GM19438 (cell line): ENCODE data around the gene KSR2.

Experiments
- ATAC-seq: cut with Tn5 transposase; IDR thresholded peaks from one replicate; pipeline ENCODE4 v1.9.1; 2021; ENCODE audit warnings: low read depth; ENCODE audit not compliant: unreplicated experiment

Gene KSR2

DNA sequence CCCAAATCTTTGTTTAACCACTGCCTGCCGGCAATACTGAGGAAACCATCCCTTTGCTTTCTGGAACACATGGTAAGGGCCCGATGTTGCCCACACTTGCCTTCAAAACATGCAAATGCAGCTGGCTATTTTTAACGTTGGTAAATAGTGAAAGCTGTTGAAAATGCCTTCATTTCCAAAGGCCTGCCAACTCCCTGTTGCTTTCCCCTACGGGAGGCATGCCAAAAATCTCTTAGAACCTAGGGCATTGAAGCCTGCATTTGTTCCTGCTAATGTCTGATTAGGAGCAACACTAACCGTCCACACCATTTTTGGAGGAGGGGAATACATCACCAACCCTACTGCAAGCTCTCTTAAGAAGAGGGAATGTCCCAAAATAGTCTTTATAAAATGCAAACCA lies 454.8 kb downstream of the KSR2 start:
- no peak for ATAC-seq

DNA sequence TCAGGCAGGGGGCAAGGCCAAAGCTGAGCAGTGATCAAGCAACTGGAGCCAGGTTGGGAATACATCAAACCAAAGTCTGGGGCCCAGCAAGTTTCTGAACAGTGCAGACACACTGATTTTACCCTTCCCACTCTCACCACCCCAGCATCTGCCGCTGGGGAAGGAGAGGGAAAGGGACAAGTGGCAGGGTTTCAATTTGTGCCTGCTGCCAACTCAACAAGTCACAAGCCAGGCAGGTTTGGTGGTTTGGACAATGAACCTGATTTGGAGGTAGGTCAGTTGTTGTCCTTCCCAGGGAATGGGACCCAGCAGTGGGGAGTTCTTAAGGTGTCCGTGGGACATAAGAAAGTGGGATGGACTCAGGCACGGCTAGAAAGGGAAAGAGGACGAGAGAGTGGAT lies 455.4 kb downstream of the KSR2 start:
- no peak for ATAC-seq

GRCh38 chr12:117508468-117508867 lies 460.3 kb downstream of the KSR2 start:
- no peak for ATAC-seq

DNA sequence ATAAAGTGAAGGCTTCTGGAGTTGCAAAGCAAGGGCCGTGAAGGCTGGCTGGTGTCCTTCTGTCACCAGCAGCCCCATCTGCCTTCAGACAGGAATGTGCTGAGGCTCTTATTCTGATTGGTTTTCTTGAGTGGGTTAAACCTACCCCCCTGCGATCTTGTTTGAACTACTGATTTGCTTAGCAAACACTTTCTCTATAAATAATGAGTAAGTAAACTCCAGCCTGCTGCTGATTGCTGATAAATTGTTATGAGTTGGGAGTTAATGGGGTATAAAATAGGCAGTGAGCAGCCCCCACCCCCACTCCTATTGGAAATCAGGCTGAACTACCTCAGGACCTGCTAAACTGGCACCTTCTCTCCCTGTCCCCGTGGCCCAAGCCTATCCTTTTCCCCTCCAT lies 461.2 kb downstream of the KSR2 start:
- ATAC-seq, result no peak

DNA sequence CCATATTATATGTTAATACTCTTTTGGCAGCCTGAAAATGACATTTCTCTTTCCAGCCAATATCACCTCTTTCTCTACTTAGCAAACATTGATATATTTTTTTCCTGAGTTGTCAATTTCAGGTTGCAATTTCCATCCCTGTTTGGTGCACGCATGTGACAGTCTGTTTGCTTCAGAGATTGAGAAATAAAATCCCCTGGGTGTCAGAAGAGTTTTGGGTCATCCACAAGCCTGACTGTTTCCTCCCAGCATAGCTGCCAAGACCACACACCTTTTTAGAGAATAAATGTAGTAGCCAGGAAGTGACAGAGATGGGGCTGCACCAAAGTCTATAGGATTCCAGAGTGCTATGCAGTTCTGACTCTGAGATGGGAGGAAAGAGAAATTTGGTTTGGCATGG lies 462.5 kb downstream of the KSR2 start:
- no peak for ATAC-seq

DNA sequence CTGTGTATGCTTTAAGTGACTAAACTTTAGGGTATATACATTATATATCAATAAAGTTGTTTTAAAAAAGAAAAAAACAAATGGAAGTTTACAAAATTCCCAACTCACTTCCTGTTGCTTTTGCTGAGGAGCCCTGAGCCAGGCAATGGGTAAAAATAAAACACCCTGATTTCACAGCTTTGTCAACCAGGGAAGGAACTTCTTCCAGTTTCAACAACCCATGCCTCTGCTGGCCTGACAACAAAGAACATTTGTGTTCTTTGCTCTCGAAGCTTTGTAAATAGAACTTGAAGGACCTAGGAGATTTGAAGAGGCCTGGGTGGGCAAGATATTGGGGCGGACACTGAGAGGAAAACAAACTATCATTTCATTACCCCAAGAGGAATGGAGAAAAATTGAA lies 466.2 kb downstream of the KSR2 start:
- no peak for ATAC-seq

GRCh38 chr12:117502233-117502632 lies 466.6 kb downstream of the KSR2 start:
- ATAC-seq, result no peak

DNA sequence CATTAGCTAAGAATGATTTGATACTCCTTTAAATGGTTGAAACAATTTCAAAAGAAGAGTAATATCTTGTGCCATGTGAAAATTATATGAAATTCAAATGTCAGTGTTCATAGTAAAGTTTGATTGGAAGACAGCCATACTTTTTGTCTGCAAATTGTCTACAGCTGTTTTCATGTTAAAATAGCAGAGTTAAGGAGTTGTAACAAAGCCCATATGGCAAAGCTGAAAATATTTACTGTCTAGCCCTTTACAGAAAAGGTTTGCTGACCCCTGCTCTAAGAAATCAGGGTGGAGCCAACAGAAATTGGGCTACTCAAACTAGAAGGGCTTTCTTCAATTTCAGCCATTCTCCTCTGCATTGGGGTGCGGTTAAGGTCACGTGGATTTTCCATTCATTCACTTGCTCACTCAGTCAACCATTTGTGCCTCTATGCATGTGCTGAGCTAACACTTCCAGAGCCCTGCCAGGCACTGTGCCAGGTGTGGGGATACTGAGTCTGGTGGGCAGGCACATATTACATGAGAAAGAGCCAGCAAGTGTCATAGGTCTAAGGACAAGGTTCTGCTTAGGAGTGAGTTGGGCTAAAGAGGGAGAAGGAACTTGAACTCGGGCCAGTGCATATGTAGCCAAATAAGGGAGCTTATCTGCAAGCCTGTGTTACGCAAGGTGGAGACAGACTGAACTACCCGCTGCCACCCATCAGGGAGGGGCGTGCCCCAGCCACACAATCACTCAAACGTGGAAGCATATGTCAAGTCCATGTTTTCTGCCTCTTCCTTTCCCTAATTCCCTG lies 467.5 kb downstream of the KSR2 start:
- ATAC-seq, result no peak

GRCh38 chr12:117499759-117500485 lies 468.9 kb downstream of the KSR2 start:
- ATAC-seq, result no peak

DNA sequence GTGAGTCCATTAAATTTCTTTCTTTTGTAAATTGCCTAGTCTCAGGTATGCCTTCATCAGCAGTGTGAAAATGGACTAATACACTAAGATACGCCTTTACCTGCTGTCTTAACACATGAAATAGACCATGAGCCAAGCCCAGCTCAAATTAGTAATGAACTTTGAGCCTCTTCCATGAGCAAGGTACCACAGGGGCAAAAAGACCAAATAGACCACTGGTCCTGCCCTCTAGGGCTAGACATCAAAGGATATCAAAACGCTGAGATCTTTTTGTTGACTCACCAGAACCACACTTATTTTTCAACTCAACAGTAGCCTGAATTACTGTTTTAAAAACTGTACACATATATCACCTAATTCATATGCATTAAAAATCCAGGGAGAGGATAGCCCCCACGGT lies 469.9 kb downstream of the KSR2 start:
- no peak for ATAC-seq

- no peak for ATAC-seq
These were observed 470.5 kb downstream of the KSR2 start for GRCh38 chr12:117498256-117498655.

DNA sequence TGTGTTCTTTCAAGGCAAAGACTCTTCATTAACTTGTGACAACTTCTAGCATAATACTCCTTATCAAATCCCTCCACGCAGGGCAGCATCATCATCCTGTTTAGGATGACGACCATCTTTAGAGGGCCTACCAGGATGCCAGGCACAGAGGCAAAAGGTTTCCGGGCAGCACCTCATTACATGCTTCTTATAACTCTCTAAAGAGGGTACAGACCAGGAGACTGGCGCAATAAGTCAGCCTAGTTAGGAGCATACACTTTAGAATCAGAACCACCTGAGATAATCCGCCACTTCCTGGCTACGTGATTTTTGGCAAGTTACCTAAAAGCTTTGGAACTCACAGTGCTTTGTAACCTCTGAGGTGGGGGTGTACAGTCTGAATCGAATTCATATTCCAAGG lies 471.4 kb downstream of the KSR2 start:
- no peak for ATAC-seq

GRCh38 chr12:117494833-117495655 lies 473.7 kb downstream of the KSR2 start:
- ATAC-seq, result no peak

DNA sequence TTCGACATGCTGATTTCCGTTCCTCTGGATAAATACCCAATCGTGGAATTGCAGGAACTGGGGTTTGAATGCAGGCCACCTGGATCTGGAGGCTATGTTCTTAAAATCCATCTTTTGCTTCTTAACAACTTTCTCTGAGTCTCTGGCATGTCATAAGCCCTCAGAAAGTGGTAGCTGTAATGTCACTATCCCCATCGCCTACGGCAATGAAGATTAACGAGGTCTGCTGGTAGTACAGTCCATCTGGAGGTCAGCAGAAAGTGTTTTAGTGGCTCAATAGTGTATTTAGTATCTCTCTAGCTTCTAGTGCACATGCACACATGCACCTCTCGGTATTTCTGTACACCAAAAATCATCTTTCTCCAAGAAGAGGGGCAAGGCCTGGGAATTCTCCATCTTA lies 477.1 kb downstream of the KSR2 start:
- no peak for ATAC-seq

- no peak for ATAC-seq
These were observed 478.7 kb downstream of the KSR2 start for GRCh38 chr12:117490130-117490529.

- ATAC-seq, result no peak
These were observed 479.1 kb downstream of the KSR2 start for GRCh38 chr12:117489671-117490070.

DNA sequence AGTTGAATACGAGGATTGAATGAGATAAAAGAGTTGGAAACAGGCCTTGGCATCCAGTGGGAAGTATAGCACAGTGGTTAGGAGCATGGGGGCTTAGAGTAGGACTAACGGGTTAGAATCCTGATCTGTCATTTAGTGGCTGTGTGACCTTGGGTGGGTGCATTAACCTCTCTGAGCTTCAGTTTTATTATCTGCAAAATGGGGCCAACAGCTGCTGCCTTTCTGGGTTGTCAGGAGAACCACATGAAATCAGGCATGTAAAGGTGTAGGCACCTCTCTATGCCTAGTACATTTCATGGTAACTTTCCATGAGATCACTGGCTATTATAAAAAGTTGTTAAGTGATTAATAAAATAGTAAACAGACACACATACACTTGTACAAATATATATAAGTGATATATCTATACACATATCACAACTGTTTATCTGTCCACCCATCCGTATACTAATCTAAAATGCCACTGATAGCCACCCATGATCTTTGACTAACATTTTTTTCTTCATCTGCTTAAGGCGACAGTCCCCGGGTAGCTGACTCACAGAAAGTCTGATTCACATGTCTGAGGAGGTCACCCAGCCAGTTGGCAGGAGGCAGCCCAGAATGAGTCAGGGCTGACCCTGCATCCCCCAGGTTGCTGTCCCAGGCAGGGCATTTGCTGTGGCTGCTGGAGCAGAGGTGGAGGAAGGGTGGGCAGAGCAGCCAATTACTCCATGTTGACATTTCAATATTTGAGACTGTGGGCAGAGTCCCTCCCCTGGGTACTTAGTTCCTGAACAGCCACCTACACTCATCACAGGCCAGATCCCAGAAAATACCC lies 481.7 kb downstream of the KSR2 start:
- no peak for ATAC-seq

DNA sequence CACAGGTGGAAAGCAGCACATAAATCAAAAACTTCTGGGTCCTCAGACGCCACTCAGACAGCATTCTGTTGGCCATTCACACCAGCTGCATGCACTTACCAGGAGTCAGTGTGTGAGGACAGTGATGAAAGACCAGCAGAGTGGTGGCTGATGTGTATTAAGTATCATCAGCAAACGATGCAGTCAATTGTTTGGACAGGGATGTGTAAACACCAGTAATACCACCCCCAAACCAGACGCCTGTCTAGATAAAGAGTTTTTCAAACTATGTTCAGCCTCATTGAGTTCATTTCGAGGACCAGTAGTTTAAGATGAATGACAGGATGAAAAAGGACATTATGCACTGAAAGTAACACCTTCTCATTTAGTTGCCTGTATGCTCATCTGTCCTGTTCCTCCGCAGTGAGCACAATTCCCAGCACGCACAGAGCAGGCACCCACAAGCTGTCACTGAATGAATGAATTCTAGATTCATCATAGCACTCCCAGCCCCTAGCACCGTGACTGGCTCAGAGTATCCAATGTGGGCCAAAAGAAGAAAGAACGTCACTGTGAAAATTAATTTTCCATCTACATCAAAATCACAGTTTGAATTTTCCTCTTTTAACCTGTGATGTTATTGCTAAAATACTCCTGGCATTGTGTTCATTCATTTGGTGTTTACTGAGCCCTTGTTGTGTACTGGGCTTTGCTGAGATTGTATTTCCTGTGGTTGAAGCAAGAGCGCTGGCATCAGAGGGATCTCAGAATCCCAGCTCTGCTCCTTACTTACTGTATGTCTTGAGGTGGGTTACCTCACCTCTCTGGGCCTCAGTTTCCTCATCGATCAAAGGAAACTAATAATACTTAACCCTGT lies 482.6 kb downstream of the KSR2 start:
- ATAC-seq, result no peak

DNA sequence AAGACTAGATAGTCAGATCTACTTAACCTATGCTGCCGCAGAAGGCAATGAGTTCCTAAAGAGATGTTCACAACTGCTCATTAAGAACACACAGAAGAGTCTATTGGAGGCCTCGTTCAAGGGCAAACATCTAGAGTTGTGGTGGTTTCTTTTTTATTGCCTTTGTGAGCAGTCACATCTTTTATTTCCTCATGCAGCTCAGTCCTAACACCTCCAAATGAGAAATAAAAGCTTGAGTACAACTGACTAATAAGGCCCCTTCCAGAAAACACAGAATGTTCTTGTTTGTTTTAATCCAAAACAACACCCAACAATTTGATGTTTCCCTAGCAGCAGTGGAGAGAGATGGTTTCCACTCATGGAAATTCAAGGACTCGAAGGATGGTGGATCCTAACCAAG lies 483.9 kb downstream of the KSR2 start:
- ATAC-seq, result no peak

DNA sequence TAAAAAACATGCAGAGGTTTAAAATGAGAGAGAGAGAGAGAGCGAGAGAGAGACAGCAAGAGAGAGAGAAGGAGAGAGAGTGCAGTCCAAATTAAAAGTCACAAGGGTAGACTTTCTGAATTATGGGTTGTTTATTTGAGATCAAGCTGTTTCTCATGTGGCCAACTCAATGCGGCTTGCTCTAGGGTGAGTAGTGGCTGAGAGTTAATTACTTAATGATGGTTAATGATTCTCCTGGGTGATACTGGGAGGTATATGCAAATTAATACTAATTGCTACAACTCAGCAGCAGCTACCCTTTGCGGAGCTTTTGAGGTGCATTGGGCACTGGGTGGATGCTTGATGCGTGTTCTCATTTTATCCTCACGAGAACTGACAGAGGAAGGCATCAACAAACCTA lies 485.3 kb downstream of the KSR2 start:
- ATAC-seq, result no peak
